ENCODE measurements around the gene MED27. TPM values are rescaled to one million over a fixed set of nuclear protein-coding genes. Genes with fewer than 3 reads are reported as not detected.

MED27 gene
- total and polyA plus RNA-seq, 9 of the 15 experiments (the other 6 are each of a cell fraction or from before 2014, with no cell fraction given): 24.4 to 91.0 (median 36.1) TPM

DNA sequence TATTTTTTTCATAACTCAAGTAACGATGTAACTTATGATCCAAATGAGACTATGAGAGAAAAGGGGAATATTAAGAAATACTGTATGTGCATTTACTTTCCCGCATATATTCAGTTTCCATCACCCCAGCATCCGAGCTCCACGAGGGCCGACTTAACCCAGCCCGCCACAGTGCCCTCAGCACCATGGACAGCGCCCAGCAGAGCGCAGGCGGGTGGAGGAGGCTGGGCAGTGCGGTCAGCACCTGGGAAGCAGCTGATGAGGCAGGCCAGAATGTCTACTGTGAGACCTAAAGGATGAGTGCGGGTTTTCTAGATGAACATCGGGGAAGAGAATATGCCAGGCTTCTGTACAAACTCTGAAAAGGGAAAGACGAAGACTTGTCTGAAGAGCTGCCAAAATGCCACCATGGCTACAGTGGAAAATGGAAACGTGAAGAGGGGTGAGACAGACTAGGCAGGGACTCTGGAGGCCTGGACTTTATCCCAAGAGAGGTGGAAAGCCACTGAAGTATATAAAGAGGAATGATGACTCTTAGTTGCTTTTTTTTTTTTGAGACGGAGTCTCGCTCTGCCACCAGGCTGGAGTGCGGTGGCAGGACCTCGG is 34.5 kb upstream of the MED27 start (continued):
- TF ChIP-seq RUNX1 (IDR thresholded peaks at IDR 0.05; ENCODE audit: low read depth) (no peak), MAFF (IDR thresholded peaks at IDR 0.05; ENCODE audit: low read length) (no peak), EP400 (IDR thresholded peaks at IDR 0.05) (no peak), ZZZ3 (IDR thresholded peaks at IDR 0.05) (no peak), CTBP1 (IDR thresholded peaks at IDR 0.05; ENCODE audit: borderline replicate concordance) (no peak; the same call in 1 of the 2 replicates), LCOR (CRISPR knock-in tag; IDR thresholded peaks at IDR 0.05) (peak; percentile 68; the same call in 1 of the 2 replicates), RBM15 (IDR thresholded peaks at IDR 0.05; ENCODE audit: insufficient read depth, low read length) (no peak), ARID3A (IDR thresholded peaks at IDR 0.05; ENCODE audit: borderline replicate concordance, low read depth, low read length) (no peak), AFF4 (CRISPR knock-in tag; IDR thresholded peaks at IDR 0.05) (peak; percentile 67; the same call in 1 of the 2 replicates), C11orf30 (IDR thresholded peaks at IDR 0.05; ENCODE audit: low read depth) (no peak), ETV5 (CRISPR knock-in tag; IDR thresholded peaks at IDR 0.05; ENCODE audit: low read depth) (peak; percentile 57; the same call in 1 of the 2 replicates)
- TF ChIP-seq, protein P1, sequence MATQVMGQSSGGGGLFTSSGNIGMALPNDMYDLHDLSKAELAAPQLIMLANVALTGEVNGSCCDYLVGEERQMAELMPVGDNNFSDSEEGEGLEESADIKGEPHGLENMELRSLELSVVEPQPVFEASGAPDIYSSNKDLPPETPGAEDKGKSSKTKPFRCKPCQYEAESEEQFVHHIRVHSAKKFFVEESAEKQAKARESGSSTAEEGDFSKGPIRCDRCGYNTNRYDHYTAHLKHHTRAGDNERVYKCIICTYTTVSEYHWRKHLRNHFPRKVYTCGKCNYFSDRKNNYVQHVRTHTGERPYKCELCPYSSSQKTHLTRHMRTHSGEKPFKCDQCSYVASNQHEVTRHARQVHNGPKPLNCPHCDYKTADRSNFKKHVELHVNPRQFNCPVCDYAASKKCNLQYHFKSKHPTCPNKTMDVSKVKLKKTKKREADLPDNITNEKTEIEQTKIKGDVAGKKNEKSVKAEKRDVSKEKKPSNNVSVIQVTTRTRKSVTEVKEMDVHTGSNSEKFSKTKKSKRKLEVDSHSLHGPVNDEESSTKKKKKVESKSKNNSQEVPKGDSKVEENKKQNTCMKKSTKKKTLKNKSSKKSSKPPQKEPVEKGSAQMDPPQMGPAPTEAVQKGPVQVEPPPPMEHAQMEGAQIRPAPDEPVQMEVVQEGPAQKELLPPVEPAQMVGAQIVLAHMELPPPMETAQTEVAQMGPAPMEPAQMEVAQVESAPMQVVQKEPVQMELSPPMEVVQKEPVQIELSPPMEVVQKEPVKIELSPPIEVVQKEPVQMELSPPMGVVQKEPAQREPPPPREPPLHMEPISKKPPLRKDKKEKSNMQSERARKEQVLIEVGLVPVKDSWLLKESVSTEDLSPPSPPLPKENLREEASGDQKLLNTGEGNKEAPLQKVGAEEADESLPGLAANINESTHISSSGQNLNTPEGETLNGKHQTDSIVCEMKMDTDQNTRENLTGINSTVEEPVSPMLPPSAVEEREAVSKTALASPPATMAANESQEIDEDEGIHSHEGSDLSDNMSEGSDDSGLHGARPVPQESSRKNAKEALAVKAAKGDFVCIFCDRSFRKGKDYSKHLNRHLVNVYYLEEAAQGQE (IDR thresholded peaks at IDR 0.05; ENCODE audit: borderline replicate concordance): peak; percentile 100
- TF ChIP-seq, protein P1 (CRISPR knock-in tag; IDR thresholded peaks at IDR 0.05; ENCODE audit: low read depth): peak; percentile 98
- TF ChIP-seq, protein P2, sequence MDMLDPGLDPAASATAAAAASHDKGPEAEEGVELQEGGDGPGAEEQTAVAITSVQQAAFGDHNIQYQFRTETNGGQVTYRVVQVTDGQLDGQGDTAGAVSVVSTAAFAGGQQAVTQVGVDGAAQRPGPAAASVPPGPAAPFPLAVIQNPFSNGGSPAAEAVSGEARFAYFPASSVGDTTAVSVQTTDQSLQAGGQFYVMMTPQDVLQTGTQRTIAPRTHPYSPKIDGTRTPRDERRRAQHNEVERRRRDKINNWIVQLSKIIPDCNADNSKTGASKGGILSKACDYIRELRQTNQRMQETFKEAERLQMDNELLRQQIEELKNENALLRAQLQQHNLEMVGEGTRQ (CRISPR knock-in tag; IDR thresholded peaks at IDR 0.05): peak; percentile 43; the same call in 1 of the 2 replicates

Data from K562 (cell line).